PC-9 (cell line): Measurements from ENCODE around the gene ARHGAP42.

Experiments
- CTCF ChIP-seq: fragments of 200-600 bp; sonication (generic); conservative IDR thresholded peaks from 2 replicates; pipeline ENCODE4 v1.6.1; 2017; ENCODE audit warnings: mixed run types, antibody characterized with exemption, mild to moderate bottlenecking, moderate library complexity
- EZH2 ChIP-seq: fragments of 200-600 bp; sonication (generic); IDR thresholded peaks from 2 replicates; pipeline ENCODE4 v1.8.0; 2017; ENCODE audit warnings: antibody characterized with exemption, low read depth

- TF ChIP-seq CTCF (no peak), EZH2 (no peak)
These were observed 61.1 kb downstream of the ARHGAP42 start for GRCh38 chr11:100748153-100748552.
